HEK293 (cell line): ENCODE measurements around the gene STOX1.

Experiments used
- CTCF ChIP-seq: fragments of 450-650 bp; formaldehyde crosslinking; IDR thresholded peaks from 2 replicates; pipeline ENCODE4 v1.5.1; 2016; ENCODE audit warnings: missing biosample characterization, missing genetic modification characterization
- ZNF521 ChIP-seq: fragments of 450-650 bp; formaldehyde crosslinking; IDR thresholded peaks from 2 replicates; pipeline ENCODE4 v1.5.1; 2017; ENCODE audit warnings: missing biosample characterization, mild to moderate bottlenecking, missing genetic modification characterization

- no peak for TF ChIP-seq CTCF (tag by site-specific recombination)
- no peak for TF ChIP-seq ZNF521 (tag by site-specific recombination)
These were observed 110.8 kb downstream of the STOX1 start for GRCh38 chr10:68938117-68938516.
